ENCODE measurements around the gene TCAIM. TPM values are rescaled to one million over a fixed set of nuclear protein-coding genes. Genes with fewer than 3 reads are reported as not detected.

TCAIM gene
- total RNA-seq, 1 experiment from 2014 or later: 24.9 TPM

GRCh38 chr3:44326515-44326914 lies 12.1 kb upstream of the TCAIM start:
- intact Hi-C loops (cut with micrococcal nuclease; ENCODE audit: unreplicated experiment): no loop called here
- no peaks in the 10 kb centered on the region for H3K9me3 Mint-ChIP-seq (ENCODE audit: low read depth, unreplicated experiment)
- no peaks in the 10 kb centered on the region for H3K36me3 Mint-ChIP-seq (ENCODE audit: insufficient read depth, unreplicated experiment)
- CTCF ChIA-PET: no interaction called here
- BruUV-seq (replicated peaks): no TSS peak
- no peak for DNase-seq
- no peak overlapping the region for H3K27ac Mint-ChIP-seq (ENCODE audit: unreplicated experiment)
- H3K4me1 Mint-ChIP-seq (ENCODE audit: low read depth, unreplicated experiment): no peaks in the 10 kb centered on the region
- no peaks in the 10 kb centered on the region for H3K27me3 Mint-ChIP-seq (ENCODE audit: unreplicated experiment)
- no peak overlapping the region for H3K4me3 Mint-ChIP-seq (ENCODE audit: low read depth, unreplicated experiment)
- no peak for TF ChIP-seq CTCF (IDR thresholded peaks at IDR 0.05; ENCODE audit: unreplicated experiment)

GRCh38 chr3:44329946-44330345 lies 8.6 kb upstream of the TCAIM start:
- no peak for TF ChIP-seq CTCF (IDR thresholded peaks at IDR 0.05; ENCODE audit: unreplicated experiment)
- peaks cover 23% of the 10 kb centered on the region for H3K27me3 Mint-ChIP-seq (ENCODE audit: unreplicated experiment)
- BruUV-seq (replicated peaks): no TSS peak
- CTCF ChIA-PET: interaction anchor here (0.6 kb wide), 1 partner anchor 332 kb away, joined by 3 read pairs; no protein-coding TSS in a partner anchor
- intact Hi-C loops (cut with micrococcal nuclease; ENCODE audit: unreplicated experiment): no loop called here
- no peak for DNase-seq
- H3K9me3 Mint-ChIP-seq (ENCODE audit: low read depth, unreplicated experiment): no peaks in the 10 kb centered on the region
- H3K4me1 Mint-ChIP-seq (ENCODE audit: low read depth, unreplicated experiment): no peaks in the 10 kb centered on the region
- H3K4me3 Mint-ChIP-seq (ENCODE audit: low read depth, unreplicated experiment): no peak overlapping the region
- no peak overlapping the region for H3K27ac Mint-ChIP-seq (ENCODE audit: unreplicated experiment)
- H3K36me3 Mint-ChIP-seq (ENCODE audit: insufficient read depth, unreplicated experiment): no peaks in the 10 kb centered on the region

GRCh38 chr3:44330444-44330843 lies 8.1 kb upstream of the TCAIM start:
- CTCF ChIA-PET: no interaction called here
- Mint-ChIP-seq H3K36me3 (ENCODE audit: insufficient read depth, unreplicated experiment) (no peaks in the 10 kb centered on the region), H3K27ac (ENCODE audit: unreplicated experiment) (no peak overlapping the region), H3K4me1 (ENCODE audit: low read depth, unreplicated experiment) (no peaks in the 10 kb centered on the region), H3K4me3 (ENCODE audit: low read depth, unreplicated experiment) (no peak overlapping the region), H3K9me3 (ENCODE audit: low read depth, unreplicated experiment) (no peaks in the 10 kb centered on the region), H3K27me3 (ENCODE audit: unreplicated experiment) (peaks cover 23% of the 10 kb centered on the region)
- no peak for TF ChIP-seq CTCF (IDR thresholded peaks at IDR 0.05; ENCODE audit: unreplicated experiment)
- DNase-seq: no peak
- intact Hi-C loops (cut with micrococcal nuclease; ENCODE audit: unreplicated experiment): no loop called here
- BruUV-seq (replicated peaks): no TSS peak

- H3K27me3 Mint-ChIP-seq (ENCODE audit: unreplicated experiment): peaks cover 23% of the 10 kb centered on the region
Measured at GRCh38 chr3:44334326-44334725, 4.2 kb upstream of the TCAIM start.

More at GRCh38 chr3:44334326-44334725, 4.2 kb upstream of the TCAIM start:
- intact Hi-C loops (cut with micrococcal nuclease; ENCODE audit: unreplicated experiment): no loop called here
- no peak for DNase-seq
- no peak for TF ChIP-seq CTCF (IDR thresholded peaks at IDR 0.05; ENCODE audit: unreplicated experiment)
- H3K27ac Mint-ChIP-seq (ENCODE audit: unreplicated experiment): no peak overlapping the region
- peaks cover 23% of the 10 kb centered on the region for H3K36me3 Mint-ChIP-seq (ENCODE audit: insufficient read depth, unreplicated experiment)
- H3K4me1 Mint-ChIP-seq (ENCODE audit: low read depth, unreplicated experiment): peaks cover 10% of the 10 kb centered on the region
- BruUV-seq (replicated peaks): no TSS peak
- CTCF ChIA-PET: no interaction called here
- H3K4me3 Mint-ChIP-seq (ENCODE audit: low read depth, unreplicated experiment): no peak overlapping the region
- H3K9me3 Mint-ChIP-seq (ENCODE audit: low read depth, unreplicated experiment): no peaks in the 10 kb centered on the region

Measured in Calu3 (cell line).